Karpas-422 (cell line): ENCODE results near the gene PGRMC1. TPM values are rescaled to one million over a fixed set of nuclear protein-coding genes. Genes with fewer than 3 reads are reported as not detected.

ENCODE experiments used
- total RNA-seq: library from RNA; depleted of rRNA; stranded (reverse); fragments of >200 nt; shearing (Covaris generic); gene quantifications from 2 replicates; pipeline ENCODE4 v1.2.3, GENCODE V29; 2014; ENCODE audit warnings: low replicate concordance; rRNA removed

The PGRMC1 gene
- total RNA-seq, 1 experiment from 2014 or later: 52.5 TPM

Other genes starting within 250 kb of the PGRMC1 start
- gene CT47C1, start 163.3 kb upstream of the PGRMC1 start, total RNA-seq: not detected in 2 replicates
- 0.87 and 1.2 TPM in 2 replicates for gene KIAA1210, start 108.5 kb upstream of the PGRMC1 start, total RNA-seq
- 3.4 and 8.3 TPM in 2 replicates for gene SLC25A43, start 163.1 kb downstream of the PGRMC1 start, total RNA-seq
- 364 and 450 TPM in 2 replicates for gene SLC25A5, start 232.2 kb downstream of the PGRMC1 start, total RNA-seq